ENCODE measurements around the gene PRKX.
"Not testable (repeated sequence)": the region's sequence is repeated elsewhere in the genome, so short reads cannot be mapped to it uniquely, and the experiment has no call there.

DNA sequence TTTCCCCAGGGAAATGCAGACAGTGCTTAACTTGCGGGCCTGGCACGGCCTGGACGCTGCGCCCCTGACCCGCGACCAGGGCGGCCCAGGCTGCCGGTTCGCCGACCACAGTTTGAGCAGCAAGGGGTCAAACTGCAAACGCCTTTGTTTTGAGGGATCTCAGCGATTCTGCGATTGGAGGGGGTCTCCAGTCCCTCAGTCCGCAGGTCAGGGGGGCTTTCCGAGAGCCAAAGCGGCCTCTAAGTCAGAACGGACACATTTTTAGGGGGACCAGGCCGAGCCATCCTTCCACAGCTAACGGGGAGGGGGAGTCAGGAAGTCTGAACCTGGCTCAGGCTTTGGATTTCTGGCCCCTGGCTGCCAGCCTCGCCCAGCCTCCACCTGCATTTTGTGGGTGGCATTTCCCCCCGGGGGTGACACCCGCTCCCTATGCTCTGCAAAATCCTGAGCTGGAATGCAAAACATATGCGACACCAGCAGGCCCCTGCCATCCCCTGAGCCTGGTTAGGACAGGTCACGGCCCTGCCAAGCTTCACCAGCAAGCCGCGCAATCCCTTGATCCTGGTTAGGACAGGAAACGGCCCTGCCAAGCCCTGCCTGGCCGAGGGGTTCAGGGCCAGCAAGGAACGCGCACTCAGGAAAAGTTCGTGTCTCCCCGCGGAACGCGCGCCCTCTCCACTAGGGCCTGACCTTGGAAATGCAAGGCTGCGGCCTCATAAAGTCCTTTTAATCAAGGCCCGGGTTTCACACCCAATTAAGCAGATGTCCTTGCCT, 1.4 kb upstream of the PRKX start:
- TF ChIP-seq TAF1 (IDR thresholded peaks at IDR 0.05; ENCODE audit: borderline replicate concordance, low read depth, low read length); POLR2A (IDR thresholded peaks at IDR 0.05; ENCODE audit: low read depth, low read length): not testable (repeated sequence)

All from GM12892 (cell line).